Measurements from ENCODE around the gene IFFO2. TPM values are rescaled to one million over a fixed set of nuclear protein-coding genes. Genes with fewer than 3 reads are reported as not detected.

IFFO2 gene
- total and polyA plus RNA-seq, 4 donors: 0.88 to 7.4 (median 3.0) TPM

DNA sequence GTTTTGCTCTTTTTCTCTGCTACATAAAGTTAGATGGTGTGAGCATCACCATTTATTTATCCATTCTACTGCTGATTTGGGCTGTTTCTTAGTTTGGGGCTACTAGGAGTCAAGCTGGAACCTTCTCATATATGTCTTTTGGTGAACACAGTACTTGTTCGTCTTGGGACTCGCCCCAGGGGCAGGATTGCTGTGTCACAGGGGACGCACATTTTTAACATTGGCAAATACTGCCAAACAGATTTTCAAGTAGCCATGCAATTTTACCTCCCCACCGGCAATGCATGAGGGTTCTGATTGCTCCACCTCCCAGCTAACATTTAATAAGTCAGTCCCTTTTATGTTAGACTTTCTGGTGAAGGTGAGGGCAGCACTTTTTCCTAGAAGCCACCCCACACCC lies 7.5 kb upstream of the IFFO2 start:
- WGBS: 93% methylated on average over 4 of the region's 4 CpGs
- no peak for TF ChIP-seq RAD21 (IDR thresholded peaks at IDR 0.05)
- TF ChIP-seq NR2F2 (IDR thresholded peaks at IDR 0.05): no peak
- TF ChIP-seq, protein P1, sequence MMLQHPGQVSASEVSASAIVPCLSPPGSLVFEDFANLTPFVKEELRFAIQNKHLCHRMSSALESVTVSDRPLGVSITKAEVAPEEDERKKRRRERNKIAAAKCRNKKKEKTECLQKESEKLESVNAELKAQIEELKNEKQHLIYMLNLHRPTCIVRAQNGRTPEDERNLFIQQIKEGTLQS (IDR thresholded peaks at IDR 0.05): no peak
- TF ChIP-seq, protein P2, sequence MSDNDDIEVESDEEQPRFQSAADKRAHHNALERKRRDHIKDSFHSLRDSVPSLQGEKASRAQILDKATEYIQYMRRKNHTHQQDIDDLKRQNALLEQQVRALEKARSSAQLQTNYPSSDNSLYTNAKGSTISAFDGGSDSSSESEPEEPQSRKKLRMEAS (IDR thresholded peaks at IDR 0.05): no peak
- TF ChIP-seq FOXA1 (IDR thresholded peaks at IDR 0.05): no peak
- TF ChIP-seq TAF1 (conservative IDR thresholded peaks at IDR 0.05): no peak
- TF ChIP-seq, protein P3, sequence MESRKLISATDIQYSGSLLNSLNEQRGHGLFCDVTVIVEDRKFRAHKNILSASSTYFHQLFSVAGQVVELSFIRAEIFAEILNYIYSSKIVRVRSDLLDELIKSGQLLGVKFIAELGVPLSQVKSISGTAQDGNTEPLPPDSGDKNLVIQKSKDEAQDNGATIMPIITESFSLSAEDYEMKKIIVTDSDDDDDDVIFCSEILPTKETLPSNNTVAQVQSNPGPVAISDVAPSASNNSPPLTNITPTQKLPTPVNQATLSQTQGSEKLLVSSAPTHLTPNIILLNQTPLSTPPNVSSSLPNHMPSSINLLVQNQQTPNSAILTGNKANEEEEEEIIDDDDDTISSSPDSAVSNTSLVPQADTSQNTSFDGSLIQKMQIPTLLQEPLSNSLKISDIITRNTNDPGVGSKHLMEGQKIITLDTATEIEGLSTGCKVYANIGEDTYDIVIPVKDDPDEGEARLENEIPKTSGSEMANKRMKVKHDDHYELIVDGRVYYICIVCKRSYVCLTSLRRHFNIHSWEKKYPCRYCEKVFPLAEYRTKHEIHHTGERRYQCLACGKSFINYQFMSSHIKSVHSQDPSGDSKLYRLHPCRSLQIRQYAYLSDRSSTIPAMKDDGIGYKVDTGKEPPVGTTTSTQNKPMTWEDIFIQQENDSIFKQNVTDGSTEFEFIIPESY (IDR thresholded peaks at IDR 0.05): no peak
- TF ChIP-seq, protein P4, sequence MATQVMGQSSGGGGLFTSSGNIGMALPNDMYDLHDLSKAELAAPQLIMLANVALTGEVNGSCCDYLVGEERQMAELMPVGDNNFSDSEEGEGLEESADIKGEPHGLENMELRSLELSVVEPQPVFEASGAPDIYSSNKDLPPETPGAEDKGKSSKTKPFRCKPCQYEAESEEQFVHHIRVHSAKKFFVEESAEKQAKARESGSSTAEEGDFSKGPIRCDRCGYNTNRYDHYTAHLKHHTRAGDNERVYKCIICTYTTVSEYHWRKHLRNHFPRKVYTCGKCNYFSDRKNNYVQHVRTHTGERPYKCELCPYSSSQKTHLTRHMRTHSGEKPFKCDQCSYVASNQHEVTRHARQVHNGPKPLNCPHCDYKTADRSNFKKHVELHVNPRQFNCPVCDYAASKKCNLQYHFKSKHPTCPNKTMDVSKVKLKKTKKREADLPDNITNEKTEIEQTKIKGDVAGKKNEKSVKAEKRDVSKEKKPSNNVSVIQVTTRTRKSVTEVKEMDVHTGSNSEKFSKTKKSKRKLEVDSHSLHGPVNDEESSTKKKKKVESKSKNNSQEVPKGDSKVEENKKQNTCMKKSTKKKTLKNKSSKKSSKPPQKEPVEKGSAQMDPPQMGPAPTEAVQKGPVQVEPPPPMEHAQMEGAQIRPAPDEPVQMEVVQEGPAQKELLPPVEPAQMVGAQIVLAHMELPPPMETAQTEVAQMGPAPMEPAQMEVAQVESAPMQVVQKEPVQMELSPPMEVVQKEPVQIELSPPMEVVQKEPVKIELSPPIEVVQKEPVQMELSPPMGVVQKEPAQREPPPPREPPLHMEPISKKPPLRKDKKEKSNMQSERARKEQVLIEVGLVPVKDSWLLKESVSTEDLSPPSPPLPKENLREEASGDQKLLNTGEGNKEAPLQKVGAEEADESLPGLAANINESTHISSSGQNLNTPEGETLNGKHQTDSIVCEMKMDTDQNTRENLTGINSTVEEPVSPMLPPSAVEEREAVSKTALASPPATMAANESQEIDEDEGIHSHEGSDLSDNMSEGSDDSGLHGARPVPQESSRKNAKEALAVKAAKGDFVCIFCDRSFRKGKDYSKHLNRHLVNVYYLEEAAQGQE (IDR thresholded peaks at IDR 0.05): no peak
- TF ChIP-seq HNF4A (conservative IDR thresholded peaks at IDR 0.05): no peak
- no peak for TF ChIP-seq HNF4G (IDR thresholded peaks at IDR 0.05)
- TF ChIP-seq, protein P5, sequence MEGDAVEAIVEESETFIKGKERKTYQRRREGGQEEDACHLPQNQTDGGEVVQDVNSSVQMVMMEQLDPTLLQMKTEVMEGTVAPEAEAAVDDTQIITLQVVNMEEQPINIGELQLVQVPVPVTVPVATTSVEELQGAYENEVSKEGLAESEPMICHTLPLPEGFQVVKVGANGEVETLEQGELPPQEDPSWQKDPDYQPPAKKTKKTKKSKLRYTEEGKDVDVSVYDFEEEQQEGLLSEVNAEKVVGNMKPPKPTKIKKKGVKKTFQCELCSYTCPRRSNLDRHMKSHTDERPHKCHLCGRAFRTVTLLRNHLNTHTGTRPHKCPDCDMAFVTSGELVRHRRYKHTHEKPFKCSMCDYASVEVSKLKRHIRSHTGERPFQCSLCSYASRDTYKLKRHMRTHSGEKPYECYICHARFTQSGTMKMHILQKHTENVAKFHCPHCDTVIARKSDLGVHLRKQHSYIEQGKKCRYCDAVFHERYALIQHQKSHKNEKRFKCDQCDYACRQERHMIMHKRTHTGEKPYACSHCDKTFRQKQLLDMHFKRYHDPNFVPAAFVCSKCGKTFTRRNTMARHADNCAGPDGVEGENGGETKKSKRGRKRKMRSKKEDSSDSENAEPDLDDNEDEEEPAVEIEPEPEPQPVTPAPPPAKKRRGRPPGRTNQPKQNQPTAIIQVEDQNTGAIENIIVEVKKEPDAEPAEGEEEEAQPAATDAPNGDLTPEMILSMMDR (IDR thresholded peaks at IDR 0.05; ENCODE audit: low read depth, low read length, missing input control): no peak
- no peak for TF ChIP-seq GABPA (IDR thresholded peaks at IDR 0.05 in 1 of 2, conservative IDR thresholded peaks at IDR 0.05 in 1 of 2)
- no peak for TF ChIP-seq FOXA2 (IDR thresholded peaks at IDR 0.05)
- Histone ChIP-seq H3K4me3 (ENCODE audit: low read depth in 1 of 3, low read length in 3 of 3) (no peak overlapping the region), H3K9ac (ENCODE audit: low read depth in 1 of 2, low read length in 2 of 2) (no peak overlapping the region), H3K27ac (ENCODE audit: low read depth in 1 of 2, low read length in 2 of 2) (no peak overlapping the region), H3K9me3 (ENCODE audit: control insufficient read depth in 4 of 4, low read length in 3 of 4) (no peaks in the 10 kb centered on the region), H3K4me1 (ENCODE audit: control insufficient read depth in 4 of 4, insufficient read depth in 4 of 4, low read length in 3 of 4) (peaks cover 0 to 3% (median 1%) of the 10 kb centered on the region in 4 donors), H3K27me3 (ENCODE audit: control insufficient read depth in 4 of 4, insufficient read depth in 4 of 4, low read length in 3 of 4) (no peaks in the 10 kb centered on the region), H3K36me3 (ENCODE audit: control insufficient read depth in 4 of 4, insufficient read depth in 3 of 4, low read depth in 1 of 4, low read length in 3 of 4) (no peaks in the 10 kb centered on the region)
- DNase-seq (ENCODE audit: low spot score): no peak

DNA sequence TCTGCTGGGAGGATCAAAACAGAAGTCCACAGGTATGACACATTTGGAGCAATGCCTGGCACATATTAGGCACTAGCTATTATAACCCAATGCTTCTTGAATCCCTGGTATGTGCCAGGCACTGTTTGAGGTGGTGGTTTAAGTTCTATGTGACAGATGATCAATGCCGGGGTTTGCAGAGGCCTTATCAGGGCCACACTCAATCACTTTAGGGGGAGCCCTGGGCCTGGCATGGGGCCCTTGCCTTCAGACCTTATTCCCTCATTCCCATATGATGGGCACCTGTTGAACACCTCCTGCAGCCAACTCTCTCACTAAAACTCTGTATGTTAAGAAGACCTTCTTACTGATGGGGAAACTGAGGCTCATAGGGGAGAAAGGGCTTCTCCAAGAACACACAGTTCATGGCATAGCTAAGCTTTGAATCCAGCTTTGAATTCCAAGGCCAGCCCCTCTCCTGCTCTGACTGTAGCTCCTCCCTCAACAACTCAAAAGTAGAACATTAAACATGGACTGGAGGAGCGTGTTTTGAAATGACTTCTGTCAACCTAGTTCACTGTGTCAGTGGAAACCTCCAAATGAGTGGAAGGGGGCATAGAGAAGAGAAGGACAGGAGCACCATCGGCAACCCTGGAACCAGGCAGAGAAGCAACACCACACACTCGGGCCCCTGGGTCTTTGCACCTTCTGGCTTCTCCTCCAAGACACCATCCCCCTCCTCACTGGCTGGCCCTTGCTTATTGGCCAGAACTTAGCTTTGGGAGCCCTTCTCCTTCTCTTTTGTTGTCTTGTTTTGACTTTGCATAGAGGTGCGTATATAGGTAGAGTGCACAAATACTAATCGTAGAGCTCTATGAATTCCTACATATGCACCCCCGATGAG lies 6.6 kb upstream of the IFFO2 start:
- TF ChIP-seq HNF4G (IDR thresholded peaks at IDR 0.05) (no peak), NR2F2 (IDR thresholded peaks at IDR 0.05) (no peak), RAD21 (IDR thresholded peaks at IDR 0.05) (no peak), FOXA1 (IDR thresholded peaks at IDR 0.05) (no peak), GABPA (IDR thresholded peaks at IDR 0.05 in 1 of 2, conservative IDR thresholded peaks at IDR 0.05 in 1 of 2) (no peak), HNF4A (conservative IDR thresholded peaks at IDR 0.05) (peak in 1 of 2 donors; percentile 32)
- TF ChIP-seq, protein P4 (IDR thresholded peaks at IDR 0.05): no peak
- TF ChIP-seq, protein P3 (IDR thresholded peaks at IDR 0.05): no peak
- Histone ChIP-seq H3K9me3 (ENCODE audit: control insufficient read depth in 4 of 4, low read length in 3 of 4) (no peaks in the 10 kb centered on the region), H3K4me3 (ENCODE audit: low read depth in 1 of 3, low read length in 3 of 3) (no peak overlapping the region), H3K27me3 (ENCODE audit: control insufficient read depth in 4 of 4, insufficient read depth in 4 of 4, low read length in 3 of 4) (no peaks in the 10 kb centered on the region), H3K4me1 (ENCODE audit: control insufficient read depth in 4 of 4, insufficient read depth in 4 of 4, low read length in 3 of 4) (peaks cover 0 to 3% (median 1%) of the 10 kb centered on the region in 4 donors), H3K9ac (ENCODE audit: low read depth in 1 of 2, low read length in 2 of 2) (no peak overlapping the region), H3K27ac (ENCODE audit: low read depth in 1 of 2, low read length in 2 of 2) (no peak overlapping the region), H3K36me3 (ENCODE audit: control insufficient read depth in 4 of 4, insufficient read depth in 3 of 4, low read depth in 1 of 4, low read length in 3 of 4) (no peaks in the 10 kb centered on the region)
- no peak for DNase-seq (ENCODE audit: low spot score)
- WGBS: 67% methylated on average over 7 of the region's 7 CpGs

Data from liver (tissue), 9 donors.